Raji (cell line): ENCODE data around the gene GFOD1.

Experiments used
- POLR2A ChIP-seq: IDR thresholded peaks from 2 replicates; pipeline ENCODE4 v1.6.1; 2011; ENCODE audit warnings: low read depth, low read length, control low read depth; ENCODE audit not compliant: insufficient read depth

GFOD1 gene

GRCh38 chr6:13517116-13517515 is 29.7 kb upstream of the GFOD1 start:
- no peak for TF ChIP-seq POLR2A

- TF ChIP-seq POLR2A = no peak
Measured at GRCh38 chr6:13515912-13516311, 28.5 kb upstream of the GFOD1 start.

GRCh38 chr6:13513626-13514502 is 26.5 kb upstream of the GFOD1 start:
- TF ChIP-seq POLR2A = no peak

GRCh38 chr6:13512900-13513299 is 25.5 kb upstream of the GFOD1 start:
- TF ChIP-seq POLR2A = no peak

GRCh38 chr6:13511913-13512717 is 24.7 kb upstream of the GFOD1 start:
- TF ChIP-seq POLR2A = no peak

GRCh38 chr6:13508711-13509705 is 21.6 kb upstream of the GFOD1 start:
- no peak for TF ChIP-seq POLR2A

- no peak for TF ChIP-seq POLR2A
Measured at GRCh38 chr6:13507306-13507860, 20.0 kb upstream of the GFOD1 start.

GRCh38 chr6:13505345-13505734 is 17.9 kb upstream of the GFOD1 start:
- no peak for TF ChIP-seq POLR2A

- TF ChIP-seq POLR2A = no peak
Measured at GRCh38 chr6:13504611-13505344, 17.4 kb upstream of the GFOD1 start.

- no peak for TF ChIP-seq POLR2A
Measured at GRCh38 chr6:13500915-13501314, 13.5 kb upstream of the GFOD1 start.

- no peak for TF ChIP-seq POLR2A
Measured at GRCh38 chr6:13500264-13500663, 12.9 kb upstream of the GFOD1 start.

GRCh38 chr6:13496513-13497190 is 9.3 kb upstream of the GFOD1 start:
- TF ChIP-seq POLR2A = no peak

- no peak for TF ChIP-seq POLR2A
Measured at GRCh38 chr6:13495818-13496217, 8.4 kb upstream of the GFOD1 start.
